GM19043 (cell line): ENCODE results near the gene ELK3.

Experiments
- ATAC-seq: cut with Tn5 transposase; IDR thresholded peaks from one replicate; pipeline ENCODE4 v1.9.1; 2021; ENCODE audit warnings: low read depth; ENCODE audit not compliant: unreplicated experiment

ELK3 gene

DNA sequence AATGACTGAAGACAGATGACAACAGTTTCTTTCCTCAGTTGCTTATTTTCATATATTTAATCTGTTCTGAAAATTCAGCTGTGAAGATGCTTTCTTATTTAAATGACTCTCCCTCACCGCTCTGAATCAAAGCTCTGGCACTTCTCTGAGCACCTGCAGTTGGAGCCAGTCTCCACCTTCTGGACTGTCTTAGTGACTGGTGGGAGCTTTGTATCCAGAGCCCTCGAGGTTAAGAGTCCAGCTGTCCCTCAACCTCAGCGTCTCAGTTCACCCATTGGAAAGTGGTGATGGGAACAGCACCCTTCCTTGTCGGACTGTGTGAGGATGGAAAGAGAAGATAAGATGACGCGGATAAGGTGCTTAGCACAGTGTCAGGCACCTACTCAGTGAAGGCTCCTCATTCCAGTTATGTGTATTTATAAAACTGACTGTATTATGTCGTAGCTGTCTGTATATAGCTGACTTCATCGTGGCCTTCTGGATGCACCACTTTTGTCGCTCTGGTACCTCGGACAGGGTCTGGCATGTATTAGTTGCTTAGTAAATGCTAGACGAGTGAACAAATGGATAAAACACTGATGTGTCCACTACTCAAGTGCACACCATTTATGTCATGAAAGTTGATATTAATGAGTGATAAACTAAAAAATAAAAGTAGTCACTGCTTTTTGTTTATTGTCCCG is 34.5 kb downstream of the ELK3 start:
- ATAC-seq, result no peak

- ATAC-seq, result no peak
Observed at GRCh38 chr12:96230646-96231045, 36.5 kb downstream of the ELK3 start.

GRCh38 chr12:96233168-96233567 is 39.0 kb downstream of the ELK3 start:
- ATAC-seq, result no peak

DNA sequence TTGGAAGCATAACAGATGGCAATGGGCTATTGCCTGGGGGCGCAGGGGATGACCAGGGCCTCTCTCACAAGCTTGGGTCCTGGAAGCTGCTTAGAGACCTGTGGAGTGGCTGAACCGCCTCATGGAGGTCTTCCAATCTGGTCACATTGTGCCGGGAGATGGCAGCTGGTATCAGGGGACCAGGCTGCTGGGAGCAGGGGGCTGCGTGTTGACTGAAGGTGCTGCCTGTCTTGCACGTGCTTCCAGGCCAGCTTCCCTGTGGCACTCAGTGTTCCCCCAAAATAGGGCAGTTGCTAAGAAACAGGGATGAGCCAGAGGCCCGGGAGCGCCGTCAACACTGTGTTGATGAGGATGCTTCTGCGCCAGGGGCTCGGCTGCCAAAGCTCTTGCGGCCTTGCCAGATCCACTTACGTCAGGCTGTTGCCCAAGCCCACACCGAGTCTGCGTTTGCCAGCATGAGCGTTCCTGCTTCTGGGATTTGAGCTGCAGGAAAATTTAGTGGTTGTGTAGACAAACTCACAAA is 39.8 kb downstream of the ELK3 start:
- ATAC-seq, result no peak

DNA sequence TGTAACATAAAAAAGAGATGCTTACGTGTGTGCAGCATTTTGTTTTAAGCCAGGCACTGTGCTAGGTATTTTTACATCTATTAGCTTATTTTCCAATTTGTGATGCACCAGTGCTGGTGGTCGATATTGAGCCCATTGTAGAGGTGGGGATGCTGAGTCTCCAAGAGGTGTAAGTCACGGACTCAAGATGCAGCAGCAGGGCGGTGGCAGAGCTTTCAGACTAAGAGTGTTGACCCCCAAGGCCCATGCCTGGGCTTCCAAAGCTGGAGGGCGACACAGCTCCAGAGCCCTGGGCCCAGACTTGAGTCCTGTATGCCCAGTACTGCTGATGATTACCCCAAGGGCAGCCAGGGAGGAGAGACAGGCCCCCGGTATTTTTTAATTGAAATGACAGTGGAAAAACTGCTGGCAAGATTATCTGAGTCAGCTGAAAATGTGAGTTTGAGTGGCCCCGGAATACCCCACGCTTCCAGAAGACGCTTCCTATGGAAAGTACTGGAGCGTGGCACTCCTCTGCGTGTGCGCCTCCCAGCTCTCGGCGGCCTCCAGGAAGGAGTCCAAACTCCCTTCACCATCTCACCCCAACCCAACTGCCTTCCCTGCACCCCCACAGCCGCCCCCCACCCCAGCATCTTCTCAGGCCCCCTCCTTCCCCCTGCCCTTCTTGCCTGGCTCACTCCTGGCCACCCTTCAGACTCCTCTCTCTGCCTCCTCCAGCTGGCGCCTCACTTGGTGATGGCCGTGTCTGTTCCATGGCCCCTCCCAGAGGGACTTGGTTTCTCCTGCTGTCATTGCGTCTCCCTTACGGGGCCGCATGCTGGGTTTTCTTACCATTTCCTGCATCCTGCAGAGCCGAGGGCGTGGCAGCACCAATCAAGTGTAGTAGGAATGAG is 40.7 kb downstream of the ELK3 start:
- no peak for ATAC-seq

GRCh38 chr12:96235484-96235826 is 41.3 kb downstream of the ELK3 start:
- ATAC-seq, result no peak

DNA sequence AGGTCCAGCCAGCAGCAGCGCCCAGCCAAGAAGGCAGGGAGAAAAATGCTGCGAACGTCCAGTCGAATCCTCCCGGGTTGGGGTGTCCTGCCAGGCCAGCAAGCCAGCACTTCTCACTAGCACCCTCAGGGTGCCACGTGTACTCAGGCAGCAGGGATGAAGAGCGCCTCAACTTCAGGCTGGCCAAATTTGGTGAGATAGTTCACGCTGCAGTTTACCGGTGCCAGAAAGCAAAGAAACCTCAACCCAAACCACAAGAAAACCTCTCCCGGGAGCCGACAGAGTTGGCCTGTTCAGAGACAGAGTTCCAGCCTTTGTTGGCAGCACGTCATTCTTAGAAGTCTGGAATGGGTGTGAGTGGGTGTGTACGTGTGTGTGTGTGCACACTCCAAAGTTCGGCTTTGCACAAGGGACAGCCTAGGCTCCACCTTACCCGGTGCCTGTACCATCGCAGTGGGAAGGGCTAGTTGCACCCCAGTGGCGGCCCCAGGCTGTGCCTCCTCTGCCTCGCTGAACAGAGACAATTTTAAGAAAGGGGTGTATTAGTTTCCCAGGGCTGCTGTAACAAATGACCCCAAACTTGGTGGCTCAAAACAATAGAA is 42.1 kb downstream of the ELK3 start:
- no peak for ATAC-seq

GRCh38 chr12:96237035-96237434 is 42.9 kb downstream of the ELK3 start:
- ATAC-seq, result no peak

DNA sequence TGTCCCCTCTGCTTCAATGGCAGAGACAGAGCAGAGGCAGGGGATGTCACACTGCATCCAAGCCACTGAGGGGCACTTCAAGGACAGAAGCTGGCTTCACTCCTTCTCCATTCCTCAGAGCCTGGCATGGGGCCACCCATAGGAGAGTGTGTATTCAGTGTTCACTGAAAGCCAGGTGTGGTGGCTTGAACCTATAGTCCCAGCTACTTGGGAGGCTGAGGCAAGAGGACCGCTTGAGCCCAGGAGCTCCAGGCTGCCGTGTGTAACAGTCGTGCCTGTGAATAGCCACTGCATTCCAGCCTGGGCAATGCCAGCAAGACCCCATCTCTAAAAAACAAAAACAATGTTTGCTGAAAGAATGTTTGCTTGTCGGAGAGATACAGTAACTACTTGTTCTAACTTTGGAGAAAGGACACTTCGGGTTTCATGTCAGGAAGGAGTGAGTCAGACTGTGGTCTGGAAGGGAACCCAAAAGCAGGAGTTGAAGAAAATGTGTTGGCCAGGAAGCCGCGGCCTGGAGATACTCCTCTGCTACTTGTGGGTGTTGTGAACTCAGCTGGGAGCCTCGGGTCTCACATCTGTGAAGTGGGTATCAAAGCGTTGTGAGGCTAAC is 43.4 kb downstream of the ELK3 start:
- no peak for ATAC-seq

- ATAC-seq, result no peak
Observed at GRCh38 chr12:96238336-96239047, 44.3 kb downstream of the ELK3 start.

DNA sequence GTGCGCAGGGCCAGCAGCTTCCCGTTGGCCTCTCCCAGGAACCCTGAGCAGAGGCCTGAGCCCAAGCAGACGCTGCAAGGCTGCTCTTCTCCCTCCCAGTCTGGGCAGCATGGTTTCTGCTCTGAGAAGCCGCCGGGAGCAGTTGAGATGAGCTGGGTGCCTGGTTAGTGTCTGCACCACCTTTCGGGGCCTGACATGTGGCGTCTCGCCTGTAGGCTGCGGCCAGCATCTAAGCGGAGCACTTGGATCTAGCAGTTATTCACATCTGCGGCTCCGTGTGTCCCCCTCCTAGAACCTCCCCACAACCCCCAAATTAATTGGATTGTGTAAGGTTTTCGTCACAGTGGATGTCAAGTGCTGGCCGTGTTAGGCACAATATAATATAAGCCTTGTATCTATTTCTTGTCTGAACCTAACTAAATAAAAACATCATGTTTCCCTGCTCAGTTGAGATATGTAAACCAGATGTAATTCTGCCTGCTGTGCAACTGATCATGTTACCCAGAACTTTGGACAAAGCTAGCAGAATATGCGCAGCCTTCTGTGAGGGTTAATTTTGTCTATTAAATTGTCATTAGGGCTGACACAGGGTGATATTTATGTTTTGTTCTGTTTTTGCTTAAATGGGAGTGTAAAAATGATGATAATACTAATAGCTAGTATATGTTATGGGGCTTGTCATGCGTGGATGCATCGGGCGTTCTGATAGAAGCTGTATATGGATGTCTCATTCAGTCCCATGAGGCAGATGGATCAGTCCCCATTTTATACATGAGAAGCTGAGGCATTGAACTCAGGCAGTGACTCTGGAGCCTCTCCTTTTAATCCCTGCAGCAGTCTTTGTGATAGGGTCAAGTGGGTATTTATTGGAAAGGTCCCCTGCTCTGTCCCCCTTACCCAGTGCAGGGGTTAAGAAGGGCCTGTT is 45.8 kb downstream of the ELK3 start:
- no peak for ATAC-seq

DNA sequence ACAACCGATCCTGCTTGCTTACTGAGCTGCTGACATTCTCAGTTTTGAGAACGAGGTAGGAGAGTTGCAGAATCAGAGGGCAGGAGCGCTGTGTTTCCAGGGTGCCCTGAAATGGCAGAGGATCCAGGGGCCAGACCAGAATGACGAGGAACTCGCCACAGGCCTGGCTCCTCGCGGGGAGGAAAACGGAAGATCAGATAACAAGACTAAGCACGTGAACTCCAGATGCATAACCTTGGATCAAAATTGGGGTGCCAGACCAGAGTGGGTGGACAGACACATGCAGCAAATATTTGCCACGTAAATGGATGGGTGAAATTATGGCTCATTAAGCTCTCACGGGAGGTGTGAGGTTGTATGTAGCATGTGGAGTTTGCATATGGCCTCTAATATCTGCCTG is 46.5 kb downstream of the ELK3 start:
- ATAC-seq, result no peak

GRCh38 chr12:96241431-96241830 is 47.3 kb downstream of the ELK3 start:
- no peak for ATAC-seq

DNA sequence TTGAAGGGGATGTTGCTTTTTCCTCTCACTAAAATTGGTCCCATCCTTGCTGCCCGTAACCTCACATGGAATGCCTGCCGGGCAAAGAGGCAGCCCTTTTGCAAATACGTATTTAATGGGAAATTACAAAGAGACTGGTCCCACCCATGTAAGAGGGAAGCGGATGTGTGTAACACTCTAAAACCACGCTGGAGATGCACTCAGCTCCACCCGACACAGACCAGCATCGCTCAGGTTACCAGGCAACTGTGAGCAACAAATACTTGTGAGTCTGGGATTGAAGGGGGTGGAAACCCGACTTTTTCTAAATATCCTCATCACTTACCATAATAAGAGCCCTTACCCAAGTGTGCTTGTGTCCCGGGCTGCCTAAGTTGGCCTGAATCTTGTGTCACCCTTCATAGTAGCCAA is 47.7 kb downstream of the ELK3 start:
- no peak for ATAC-seq

- ATAC-seq, result no peak
Observed at GRCh38 chr12:96242597-96242996, 48.4 kb downstream of the ELK3 start.

DNA sequence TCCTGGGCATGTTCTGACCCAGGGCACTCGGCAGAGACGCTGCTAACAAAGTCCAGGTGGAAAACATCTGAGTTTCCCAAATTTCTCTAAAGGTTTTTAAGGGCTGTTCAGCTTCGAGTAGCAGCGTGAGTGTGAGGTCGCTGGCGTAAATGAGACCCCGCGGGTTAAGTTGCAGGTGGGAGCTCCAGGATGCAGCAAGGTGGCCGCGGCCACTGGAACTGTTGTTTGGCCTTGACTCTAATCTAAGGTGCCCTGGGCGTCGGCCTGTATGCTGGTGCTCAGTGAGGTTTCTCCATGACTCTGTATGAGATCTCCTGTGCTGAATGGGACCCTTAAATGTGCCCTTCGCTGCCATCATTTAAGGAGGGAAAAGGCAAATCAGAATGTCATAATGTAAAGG is 50.7 kb downstream of the ELK3 start:
- ATAC-seq, result no peak

GRCh38 chr12:96246926-96247505 is 52.8 kb downstream of the ELK3 start:
- ATAC-seq, result no peak

GRCh38 chr12:96247563-96247962 is 53.4 kb downstream of the ELK3 start:
- no peak for ATAC-seq
